Measurements from ENCODE around the gene TBCE.

- TF ChIP-seq CTCF (IDR thresholded peaks at IDR 0.05; ENCODE audit: insufficient read depth, low read length, poor library complexity, severe bottlenecking) (no peak), EZH2phosphoT487 (conservative IDR thresholded peaks at IDR 0.05; ENCODE audit: low read length) (no peak)
Observed at GRCh38 chr1:235448616-235449015, 81.4 kb downstream of the TBCE start.
